ENCODE data around the gene DRAP1. TPM values are rescaled to one million over a fixed set of nuclear protein-coding genes. Genes with fewer than 3 reads are reported as not detected.

DRAP1 gene, protein sequence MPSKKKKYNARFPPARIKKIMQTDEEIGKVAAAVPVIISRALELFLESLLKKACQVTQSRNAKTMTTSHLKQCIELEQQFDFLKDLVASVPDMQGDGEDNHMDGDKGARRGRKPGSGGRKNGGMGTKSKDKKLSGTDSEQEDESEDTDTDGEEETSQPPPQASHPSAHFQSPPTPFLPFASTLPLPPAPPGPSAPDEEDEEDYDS
- total RNA-seq: 130 and 156 TPM in 2 replicates

DNA sequence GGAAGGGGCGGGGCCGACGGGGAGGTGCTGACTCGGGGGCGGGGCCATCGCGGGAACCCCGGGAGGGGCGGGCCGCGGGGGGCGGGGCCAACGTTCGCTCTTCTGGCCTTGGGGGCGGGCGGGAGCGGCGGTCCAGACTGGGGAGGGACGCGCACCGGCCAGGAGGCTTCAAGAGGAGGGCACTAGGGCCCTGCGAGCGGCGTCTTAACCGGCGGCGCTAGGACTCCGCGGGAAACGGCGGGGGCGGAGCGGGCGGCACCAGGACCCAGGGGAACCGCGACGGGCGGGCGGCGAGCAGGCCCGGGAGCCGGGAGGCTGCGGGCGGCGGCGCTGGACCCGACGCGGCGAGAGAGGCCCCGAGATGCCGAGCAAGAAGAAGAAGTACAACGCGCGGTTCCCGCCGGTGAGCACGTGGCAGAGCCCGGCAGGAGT lies at the start of gene DRAP1:
Gene DRAP1, plus strand, starts transcription at position 286 of the 432 bp plus-strand sequence. Its CDS starts 76 bp downstream, at position 362.

DNA sequence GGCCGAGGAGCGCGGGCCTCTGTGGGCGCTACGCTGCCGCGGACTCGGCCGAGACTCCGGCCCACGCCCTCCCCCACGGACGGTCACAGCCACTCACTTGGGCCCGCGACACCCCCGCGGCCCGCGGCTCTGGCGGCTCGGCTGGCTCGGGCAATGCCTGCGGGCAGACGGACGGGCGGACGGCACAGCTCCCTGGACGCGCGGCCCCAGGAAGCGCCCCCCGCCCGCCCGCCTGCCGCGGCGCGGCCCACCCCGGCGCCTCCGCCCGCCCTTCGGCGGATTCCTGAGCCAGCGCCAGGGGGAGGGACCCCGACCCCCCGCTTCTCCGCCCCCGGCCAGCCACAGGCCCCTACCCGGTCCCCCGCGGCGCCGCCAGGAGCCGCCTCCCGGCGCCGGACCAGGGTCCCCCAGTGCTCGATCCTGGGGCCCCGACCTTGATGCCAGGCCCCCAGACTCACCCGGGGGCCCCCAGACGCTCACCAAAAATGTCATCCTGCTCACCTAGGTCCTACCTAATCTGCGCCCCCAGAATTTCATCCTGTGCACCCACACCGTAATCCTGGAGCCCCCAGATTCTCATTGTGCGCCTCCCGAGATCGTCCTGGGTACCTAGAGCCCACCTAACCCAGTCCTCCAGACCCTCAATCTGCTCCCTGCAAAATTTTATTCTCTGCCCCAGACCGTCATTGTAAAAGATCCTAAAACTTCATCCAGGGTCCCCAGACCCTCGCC lies 46.5 kb upstream of the DRAP1 start, which contains the start of gene EFEMP2:
Gene EFEMP2, minus strand, starts transcription at position 215 of the 732 bp plus-strand sequence. CDS start 446 bp downstream, outside the sequence.

DNA sequence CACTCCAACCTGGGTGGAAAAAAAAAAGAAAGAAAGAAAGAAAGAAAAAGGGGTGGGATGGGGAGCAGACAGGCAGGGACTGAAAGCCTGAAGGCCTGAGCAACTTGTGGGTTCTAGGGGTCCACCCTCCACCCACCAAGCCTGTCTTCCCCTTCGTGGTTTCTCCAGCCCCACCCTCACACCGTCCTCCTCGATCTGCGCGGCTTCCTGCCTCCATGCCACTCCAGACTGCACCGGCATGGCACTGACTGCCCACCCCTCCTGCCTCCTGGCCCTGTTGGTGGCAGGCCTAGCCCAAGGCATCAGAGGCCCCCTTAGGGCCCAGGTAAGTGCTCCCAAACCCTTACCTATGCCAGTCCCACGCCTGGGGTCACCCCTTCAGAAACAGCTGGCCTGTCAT lies 39.6 kb upstream of the DRAP1 start, which contains the start of gene CTSW:
Gene CTSW, plus strand, starts transcription at position 221 of the 400 bp plus-strand sequence. Its CDS starts 18 bp downstream, at position 239.

DNA sequence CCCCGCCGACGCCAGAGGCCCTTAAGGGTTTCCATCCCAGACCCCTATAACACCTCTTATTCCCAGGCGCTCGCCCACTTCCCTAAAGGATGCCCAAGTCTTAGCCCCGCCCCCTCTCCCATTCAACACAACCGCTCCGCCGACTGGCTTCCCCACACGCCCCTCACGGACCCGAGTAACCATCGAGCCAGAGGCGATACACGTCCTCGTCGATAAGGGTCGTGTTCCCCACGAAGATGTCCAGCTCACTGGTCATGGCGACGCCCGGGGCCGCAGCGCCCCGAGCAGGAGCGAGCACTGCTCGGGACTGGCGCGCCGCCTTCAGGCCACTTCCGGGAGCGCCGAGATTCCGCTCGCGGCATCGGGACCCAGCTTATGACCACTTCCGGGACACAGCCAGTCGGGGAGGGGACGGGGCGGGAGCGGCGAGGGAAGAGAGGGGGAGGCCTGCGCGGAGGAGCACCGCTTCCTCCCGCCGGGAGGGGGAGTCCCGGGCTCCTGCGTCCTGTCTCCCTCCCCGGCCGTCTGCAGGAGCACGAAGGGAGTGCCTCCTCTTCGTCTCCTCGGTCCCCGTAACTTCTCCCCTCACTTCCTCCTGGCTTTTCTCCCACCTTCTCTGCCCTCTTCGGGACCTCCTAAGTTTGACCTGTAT lies 30.9 kb upstream of the DRAP1 start, which contains the start of gene FIBP:
Gene FIBP, minus strand, starts transcription at position 309 of the 652 bp plus-strand sequence. Its CDS starts 53 bp downstream, at position 256.

DNA sequence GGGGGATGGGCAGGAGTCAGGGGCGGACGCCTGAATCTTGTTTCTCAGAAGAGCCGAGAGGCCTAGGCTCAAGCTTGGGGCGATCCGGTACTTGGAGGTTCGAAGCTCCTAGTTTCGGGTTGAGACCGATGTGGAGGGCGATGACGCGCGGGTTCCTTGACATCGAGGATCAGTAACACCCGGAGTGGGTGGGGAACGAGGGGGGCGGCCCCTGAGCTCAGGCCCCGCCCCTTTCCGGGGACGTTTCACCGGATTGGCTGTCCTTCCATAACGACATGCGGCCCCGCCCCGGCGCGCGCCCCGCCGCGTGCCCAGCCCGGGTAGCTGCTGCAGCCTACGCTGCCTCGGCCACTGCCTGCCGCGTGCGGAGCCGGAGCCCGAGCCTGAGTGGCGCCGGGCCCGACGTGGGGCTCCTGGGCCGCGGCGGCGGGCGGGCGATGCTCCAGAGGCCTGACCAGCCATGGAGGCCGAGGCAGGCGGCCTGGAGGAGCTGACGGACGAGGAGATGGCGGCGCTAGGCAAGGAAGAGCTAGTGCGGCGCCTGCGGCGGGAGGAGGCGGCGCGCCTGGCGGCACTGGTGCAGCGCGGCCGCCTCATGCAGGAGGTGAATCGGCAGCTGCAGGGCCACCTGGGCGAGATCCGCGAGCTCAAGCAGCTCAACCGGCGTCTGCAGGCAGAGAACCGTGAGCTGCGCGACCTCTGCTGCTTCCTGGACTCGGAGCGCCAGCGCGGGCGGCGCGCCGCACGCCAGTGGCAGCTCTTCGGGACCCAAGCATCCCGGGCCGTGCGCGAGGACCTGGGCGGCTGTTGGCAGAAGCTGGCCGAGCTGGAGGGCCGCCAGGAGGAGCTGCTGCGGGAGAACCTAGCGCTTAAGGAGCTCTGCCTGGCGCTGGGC lies 28.7 kb upstream of the DRAP1 start, which contains the start of gene CCDC85B:
Gene CCDC85B, plus strand, starts transcription at position 350 of the 895 bp plus-strand sequence. Its CDS starts 111 bp downstream, at position 461.

DNA sequence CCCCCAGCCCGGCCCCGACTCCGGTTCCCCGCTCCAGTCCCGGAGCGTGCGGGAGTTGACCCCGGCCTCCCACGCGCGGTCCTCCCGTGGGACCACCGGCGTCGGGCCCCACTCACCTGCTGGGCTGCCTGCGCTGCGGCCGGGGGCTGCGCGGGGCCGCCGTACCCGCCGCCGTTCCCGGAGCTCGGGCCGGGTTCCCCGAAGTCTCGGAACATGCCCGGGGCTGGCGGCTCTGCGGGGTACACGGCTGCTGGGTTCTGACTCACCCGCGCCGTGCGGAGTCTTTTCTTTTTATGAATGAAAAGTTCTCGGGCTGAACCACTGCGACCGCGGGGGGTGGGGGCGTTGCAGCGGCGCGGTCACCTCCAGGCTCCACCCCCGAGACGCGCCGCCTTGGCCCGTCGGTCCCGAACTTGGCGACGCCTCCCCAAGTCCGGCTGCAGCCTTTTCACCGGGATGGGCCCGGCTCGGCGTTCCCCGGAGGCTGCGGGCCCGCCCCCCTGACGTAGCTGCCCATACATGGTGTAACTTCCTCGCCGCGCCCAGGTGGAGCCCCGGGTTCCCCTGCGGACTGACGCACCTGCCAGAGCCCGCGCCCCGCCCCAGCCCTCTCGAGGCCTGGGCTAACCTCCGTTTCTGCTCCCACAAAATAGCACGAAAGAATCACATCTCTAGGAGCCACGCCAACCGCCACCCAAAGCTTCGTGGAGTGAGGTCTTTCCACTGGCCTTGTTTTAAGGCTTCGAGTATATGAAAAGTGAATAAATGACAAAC lies 18.9 kb upstream of the DRAP1 start, which contains the start of gene FOSL1:
Gene FOSL1, minus strand, starts transcription at position 264 of the 774 bp plus-strand sequence. Its CDS starts 49 bp downstream, at position 215.

DNA sequence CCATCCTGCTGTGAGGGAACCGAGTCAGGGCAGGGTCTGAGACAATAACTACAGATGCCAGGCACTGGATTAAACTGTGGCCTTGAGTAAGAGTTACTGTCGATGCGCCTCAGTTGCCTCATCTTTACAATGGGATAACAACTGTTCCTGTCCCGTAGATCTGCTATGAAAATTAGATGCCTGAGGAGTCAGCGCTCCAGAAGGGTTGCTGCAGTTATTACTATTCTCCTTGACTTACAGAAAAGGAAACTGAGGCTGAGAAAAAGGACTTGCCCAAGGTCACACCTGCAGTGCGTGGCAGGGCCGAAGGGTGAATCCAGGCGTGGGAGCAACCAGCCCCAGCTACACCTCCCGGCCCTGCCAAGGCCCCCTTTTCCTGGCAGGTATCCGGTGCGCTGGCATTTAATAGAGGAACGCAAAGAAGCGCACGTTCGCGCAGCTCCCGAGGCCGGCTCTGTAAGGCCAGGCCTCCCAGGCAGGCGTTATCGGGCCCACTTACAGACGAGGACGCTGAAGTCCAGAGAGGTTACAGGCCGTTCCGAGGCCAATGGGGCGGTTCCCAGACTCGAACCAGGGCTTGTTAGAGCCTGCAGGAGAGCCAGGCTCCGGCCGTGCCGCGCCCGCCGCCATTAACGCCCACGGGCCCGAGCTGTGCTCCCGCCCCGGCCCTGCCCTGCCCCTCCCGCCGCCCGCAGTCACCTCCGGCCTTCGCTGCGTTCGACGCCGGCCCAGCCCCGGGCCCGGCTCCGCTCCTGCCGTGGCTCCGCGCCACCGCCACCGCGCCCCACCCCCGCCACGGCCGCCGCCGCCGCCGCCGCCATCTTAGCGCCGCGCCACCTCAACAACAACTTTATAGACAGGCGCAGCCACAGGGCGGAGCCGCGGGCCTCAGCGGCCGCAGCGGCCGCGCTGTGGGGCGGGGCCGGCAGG lies 750 bp upstream of the DRAP1 start, which contains the start of gene C11orf68:
Gene C11orf68, minus strand, starts transcription at position 852 of the 930 bp plus-strand sequence. Its CDS starts 31 bp downstream, at position 821.

DNA sequence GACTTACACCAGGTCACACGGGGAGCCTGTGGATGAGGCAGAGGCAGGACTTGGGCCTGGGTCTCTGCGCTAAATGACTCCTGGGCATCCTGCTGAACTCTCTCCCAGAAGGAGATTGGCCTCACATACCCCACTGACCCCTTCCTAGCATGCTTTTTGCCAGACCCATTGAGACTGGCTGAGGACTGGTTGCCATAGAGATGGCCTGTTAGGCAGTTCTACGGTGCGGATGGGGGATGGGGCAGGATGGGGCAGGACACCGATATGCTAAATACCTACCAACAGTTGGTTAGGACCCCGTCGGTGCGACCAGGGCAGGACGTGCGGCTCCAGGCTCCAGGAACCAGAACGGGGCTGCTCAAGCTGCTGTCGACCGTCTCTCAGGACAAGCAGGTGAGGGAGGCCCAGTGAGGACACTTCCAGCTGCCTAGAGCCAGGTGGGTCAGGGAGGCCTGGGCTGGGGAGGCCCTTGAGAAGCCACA lies 26.2 kb downstream of the DRAP1 start, which contains the start of gene TSGA10IP:
Gene TSGA10IP, plus strand, starts transcription at position 51 of the 482 bp plus-strand sequence. Its CDS starts 196 bp downstream, at position 247.

DNA sequence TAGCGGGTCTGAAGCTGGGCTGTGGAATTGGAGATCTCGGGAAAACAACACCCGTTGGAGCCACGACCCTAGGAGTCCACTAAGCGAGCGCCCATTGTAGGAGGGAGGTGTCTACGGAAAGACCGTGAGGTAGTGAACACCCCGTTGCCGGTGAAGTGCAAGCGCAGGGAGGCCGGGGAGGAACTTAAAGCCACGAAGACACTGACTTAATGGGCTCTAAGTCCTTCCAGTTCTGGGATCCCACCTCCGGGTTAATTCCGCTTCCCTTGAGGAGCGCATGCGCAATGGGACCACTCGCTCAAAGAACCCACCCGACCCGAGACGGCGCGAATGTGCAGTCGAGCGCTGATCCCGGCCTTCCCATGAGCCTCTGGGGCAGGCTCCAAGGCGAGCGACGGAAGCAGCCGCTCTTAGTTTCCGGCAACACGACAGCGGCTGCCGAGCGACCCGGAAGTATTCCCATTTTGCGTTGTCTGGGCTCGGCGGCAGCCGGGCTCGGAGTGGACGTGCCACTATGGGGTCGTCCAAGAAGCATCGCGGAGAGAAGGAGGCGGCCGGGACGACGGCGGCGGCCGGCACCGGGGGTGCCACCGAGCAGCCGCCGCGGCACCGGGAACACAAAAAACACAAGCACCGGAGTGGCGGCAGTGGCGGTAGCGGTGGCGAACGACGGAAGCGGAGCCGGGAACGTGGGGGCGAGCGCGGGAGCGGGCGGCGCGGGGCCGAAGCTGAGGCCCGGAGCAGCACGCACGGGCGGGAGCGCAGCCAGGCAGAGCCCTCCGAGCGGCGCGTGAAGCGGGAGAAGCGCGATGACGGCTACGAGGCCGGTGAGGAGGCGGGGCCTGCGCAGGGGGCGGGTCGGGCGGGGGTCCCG lies 42.3 kb downstream of the DRAP1 start, which contains the start of gene SART1:
Gene SART1, plus strand, starts transcription at position 468 of the 874 bp plus-strand sequence. Its CDS starts 47 bp downstream, at position 515.

Other genes with a start within 250 kb of the DRAP1 start
- 51.8 and 60.2 TPM in 2 replicates for gene KAT5, start 207.2 kb upstream of the DRAP1 start, total RNA-seq
- 18.2 and 45.7 TPM in 2 replicates for gene RNASEH2C, start 198.6 kb upstream of the DRAP1 start, total RNA-seq
- gene AP5B1, start 138.4 kb upstream of the DRAP1 start, total RNA-seq: 14.0 and 17.0 TPM in 2 replicates
- gene OVOL1, start 132.4 kb upstream of the DRAP1 start, total RNA-seq: not detected in 2 replicates
- gene SNX32, start 85.5 kb upstream of the DRAP1 start, total RNA-seq: 0.44 TPM in 1 of 2 replicates, not detected in the other
- gene CFL1, start 61.2 kb upstream of the DRAP1 start, total RNA-seq: 1,011 and 1,285 TPM in 2 replicates
- gene MUS81, start 59.0 kb upstream of the DRAP1 start, total RNA-seq: 44.2 and 92.3 TPM in 2 replicates
- gene EFEMP2, start 46.6 kb upstream of the DRAP1 start, total RNA-seq: 69.9 and 112 TPM in 2 replicates
- not detected in 2 replicates for gene CTSW, start 39.6 kb upstream of the DRAP1 start, total RNA-seq
- 104 and 131 TPM in 2 replicates for gene FIBP, start 31.0 kb upstream of the DRAP1 start, total RNA-seq
- gene CCDC85B, start 28.8 kb upstream of the DRAP1 start, total RNA-seq: 41.1 and 45.2 TPM in 2 replicates
- 24.9 and 76.5 TPM in 2 replicates for gene FOSL1, start 19.0 kb upstream of the DRAP1 start, total RNA-seq
- gene C11orf68, start 364 bp upstream of the DRAP1 start, total RNA-seq: 25.4 and 29.2 TPM in 2 replicates
- not detected in 2 replicates for gene TSGA10IP, start 26.1 kb downstream of the DRAP1 start, total RNA-seq
- gene SART1, start 42.3 kb downstream of the DRAP1 start, total RNA-seq: 29.6 and 43.3 TPM in 2 replicates
- 50.8 and 55.7 TPM in 2 replicates for gene EIF1AD, start 82.7 kb downstream of the DRAP1 start, total RNA-seq
- gene BANF1, start 83.1 kb downstream of the DRAP1 start, total RNA-seq: 17.9 and 29.9 TPM in 2 replicates
- gene CST6, start 92.6 kb downstream of the DRAP1 start, total RNA-seq: 0.29 TPM in 1 of 2 replicates, not detected in the other
- 0.14 TPM in 1 of 2 replicates, not detected in the other for gene CATSPER1, start 107.1 kb downstream of the DRAP1 start, total RNA-seq
- not detected in 2 replicates for gene GAL3ST3, start 129.7 kb downstream of the DRAP1 start, total RNA-seq
- 176 and 206 TPM in 2 replicates for gene SF3B2, start 132.9 kb downstream of the DRAP1 start, total RNA-seq
- gene PACS1, start 150.8 kb downstream of the DRAP1 start, total RNA-seq: 58.7 and 76.8 TPM in 2 replicates

Measured in placental pericyte (primary cell).